ENCODE data around the gene ARHGAP9. TPM values are rescaled to one million over a fixed set of nuclear protein-coding genes. Genes with fewer than 3 reads are reported as not detected.
"Not testable (repeated sequence)": the region's sequence is repeated elsewhere in the genome, so short reads cannot be mapped to it uniquely, and the experiment has no call there.

The ARHGAP9 gene
- total RNA-seq, 2 experiments from 2014 or later = 234 to 363 TPM

DNA sequence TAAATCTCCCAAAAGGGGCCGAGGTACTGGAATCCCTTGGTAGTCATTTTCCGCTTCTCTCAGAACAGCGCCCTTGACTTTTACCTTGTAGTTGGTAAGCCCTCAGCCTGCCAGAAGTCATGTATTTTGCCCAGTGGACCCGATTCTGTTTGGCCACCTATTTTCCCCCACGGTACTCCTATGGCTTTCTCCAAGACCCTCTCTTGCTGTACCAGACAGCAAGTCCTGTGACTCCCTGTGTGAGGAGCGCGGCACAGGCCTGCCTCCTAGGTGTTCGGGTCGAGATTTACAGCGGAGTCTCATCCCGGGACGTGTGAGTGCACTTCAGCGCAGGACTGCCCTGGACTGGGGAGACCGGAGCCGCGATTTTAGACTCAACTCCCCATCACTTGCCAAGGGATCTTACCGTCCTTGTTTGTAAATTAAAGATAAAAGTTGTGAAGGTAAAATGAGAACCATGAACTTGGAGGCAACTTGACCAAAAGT lies 41.9 kb upstream of the ARHGAP9 start:
- Mint-ChIP-seq H3K27ac (peak overlapping the region; percentile 100), H3K27me3 (no peaks in the 10 kb centered on the region), H3K9me3 (ENCODE audit: low read depth) (no peaks in the 10 kb centered on the region), H3K4me3 (peak overlapping the region; percentile 76), H3K36me3 (peaks cover 35% of the 10 kb centered on the region), H3K4me1 (peaks cover 52% of the 10 kb centered on the region)
- CTCF ChIA-PET = interaction anchor here (1.1 to 2.7 kb wide), 4 partner anchors 25 to 63 kb away, joined by 3 to 10 read pairs (median 5); partner anchors contain the start of genes DCTN2 and GLI1
- DNase-seq = peak; percentile 64
- no peak for ATAC-seq

DNA sequence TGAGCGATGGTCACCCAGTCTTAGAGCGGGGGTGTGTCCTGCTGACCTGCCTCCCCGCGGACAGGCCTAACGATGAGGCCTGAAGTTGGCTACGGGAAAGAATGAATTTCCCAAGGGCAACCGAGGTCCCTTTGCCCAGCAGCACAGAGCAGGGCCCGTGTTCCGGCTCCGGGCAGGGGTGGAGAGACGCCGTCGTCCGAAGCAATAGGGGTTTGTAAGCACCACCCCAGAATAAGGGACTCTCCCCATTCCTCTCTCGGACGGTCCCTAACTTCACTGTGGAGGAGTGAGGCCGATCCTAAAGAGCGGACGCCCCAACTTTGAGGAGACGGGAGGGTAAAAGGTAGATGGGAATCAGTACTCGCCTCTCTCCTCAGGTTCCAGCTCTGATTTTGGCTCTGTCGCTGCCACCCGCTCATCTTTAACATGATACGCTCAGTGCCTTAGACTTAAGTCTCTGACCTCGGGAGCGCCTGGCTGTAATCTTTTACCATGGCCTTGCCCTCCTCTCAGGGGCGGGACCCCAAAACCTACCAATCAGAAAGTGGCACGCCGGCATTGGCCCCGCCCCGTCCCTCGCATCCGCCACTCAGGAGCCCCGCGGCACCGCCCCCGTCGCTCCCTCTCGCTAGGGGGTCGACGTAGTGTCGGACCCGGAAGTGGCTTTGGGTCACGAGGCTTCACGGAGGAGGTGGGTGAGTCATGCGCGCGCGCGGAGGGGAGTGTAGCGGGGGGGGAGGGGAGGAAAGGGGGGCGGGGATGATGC lies 40.6 kb upstream of the ARHGAP9 start, which contains the start of gene DDIT3:
DDIT3 (minus strand) TSS at position 462 of the 766 bp plus-strand sequence. CDS start 3,108 bp downstream, outside the sequence.
- Mint-ChIP-seq H3K27ac (peak within 1 kb of the TSS; percentile 100), H3K36me3 (peaks cover 48% of the 10 kb centered on the region), H3K9me3 (ENCODE audit: low read depth) (no peaks in the 10 kb centered on the region), H3K4me3 (peak within 1 kb of the TSS; percentile 93), H3K27me3 (no peaks in the 10 kb centered on the region), H3K4me1 (peaks cover 55% of the 10 kb centered on the region)
- CTCF ChIA-PET = interaction anchor here (1.0 to 2.7 kb wide), 7 partner anchors 23 to 91 kb away, joined by 3 to 10 read pairs (median 3); partner anchors contain the start of genes ARHGEF25, DCTN2 and GLI1
- peak; percentile 73 for ATAC-seq
- peak; percentile 100 for DNase-seq

DNA sequence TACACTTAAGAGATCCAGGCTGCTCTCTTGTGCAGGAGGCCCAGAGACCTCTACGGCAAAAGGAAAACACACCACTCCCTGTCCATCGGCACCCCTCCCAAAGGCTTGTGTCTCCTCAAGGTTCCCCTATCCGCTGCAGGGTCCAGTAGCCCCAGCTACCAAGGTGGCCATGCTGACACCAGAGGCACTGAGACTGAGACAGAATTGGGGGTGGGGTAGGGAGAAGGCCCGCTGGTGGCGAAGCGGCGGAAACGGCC lies 40.1 kb upstream of the ARHGAP9 start:
- ATAC-seq (peak; percentile 1), DNase-seq (no peak)
- CTCF ChIA-PET = interaction anchor here (1.0 to 2.7 kb wide), 4 partner anchors 23 to 61 kb away, joined by 3 to 10 read pairs (median 4); partner anchors contain the start of genes DCTN2 and GLI1
- peaks cover 53% of the 10 kb centered on the region for H3K36me3 Mint-ChIP-seq
- peak overlapping the region; percentile 100 for H3K27ac Mint-ChIP-seq
- H3K4me1 Mint-ChIP-seq = peaks cover 52% of the 10 kb centered on the region
- H3K9me3 Mint-ChIP-seq (ENCODE audit: low read depth) = no peaks in the 10 kb centered on the region
- H3K4me3 Mint-ChIP-seq = peak overlapping the region; percentile 93
- no peaks in the 10 kb centered on the region for H3K27me3 Mint-ChIP-seq

DNA sequence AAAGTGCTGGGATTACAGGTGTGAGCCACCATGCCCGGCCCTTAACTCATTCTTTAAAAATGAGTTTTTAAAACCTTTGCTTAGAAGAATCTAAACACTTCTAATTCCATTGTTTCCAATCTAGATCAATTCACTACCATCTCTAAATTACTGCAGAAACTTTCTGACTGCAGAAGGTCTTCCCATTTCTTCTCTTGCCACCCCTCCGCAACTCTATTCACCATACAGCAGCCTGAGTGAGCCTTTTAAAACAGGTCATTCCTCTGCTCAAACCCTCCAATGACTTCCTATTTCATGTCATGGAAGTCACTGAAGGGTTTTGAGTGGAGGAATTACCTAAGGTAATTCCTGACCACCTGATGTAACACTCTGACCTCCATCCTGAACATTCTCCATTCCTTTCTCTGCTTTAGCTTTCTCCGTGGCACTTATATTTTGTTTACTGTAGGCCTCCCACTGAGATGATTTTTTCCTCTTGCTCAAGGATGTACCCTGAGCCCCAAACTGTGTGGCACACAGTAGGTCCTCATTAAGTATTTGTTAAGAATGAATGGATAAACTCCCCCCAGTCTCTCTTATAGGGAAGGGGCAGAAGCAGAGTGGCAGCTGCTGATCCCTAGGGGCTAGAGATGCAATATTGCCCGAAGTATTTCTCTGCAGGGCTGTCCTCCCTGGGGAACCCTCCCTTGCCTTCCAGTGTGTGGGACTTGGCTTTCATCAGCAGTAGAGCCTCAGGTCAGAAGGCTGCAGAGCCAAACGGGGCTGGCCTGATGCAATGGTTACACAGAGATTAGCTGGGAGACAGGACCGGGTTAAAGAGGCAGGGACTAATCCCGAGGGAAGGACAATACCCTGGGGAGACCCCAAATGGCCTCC lies 39.5 kb upstream of the ARHGAP9 start:
- no peaks in the 10 kb centered on the region for H3K27me3 Mint-ChIP-seq
- H3K27ac Mint-ChIP-seq = peak overlapping the region; percentile 100
- ATAC-seq (no peak), DNase-seq (peak; percentile 56)
- H3K36me3 Mint-ChIP-seq = peaks cover 54% of the 10 kb centered on the region
- CTCF ChIA-PET = interaction anchor here (0.8 to 2.7 kb wide), 4 partner anchors 22 to 60 kb away, joined by 3 to 10 read pairs (median 3); partner anchors contain the start of genes GLI1 and MARS1
- H3K9me3 Mint-ChIP-seq (ENCODE audit: low read depth) = no peaks in the 10 kb centered on the region
- peaks cover 47% of the 10 kb centered on the region for H3K4me1 Mint-ChIP-seq
- peak overlapping the region; percentile 93 for H3K4me3 Mint-ChIP-seq

DNA sequence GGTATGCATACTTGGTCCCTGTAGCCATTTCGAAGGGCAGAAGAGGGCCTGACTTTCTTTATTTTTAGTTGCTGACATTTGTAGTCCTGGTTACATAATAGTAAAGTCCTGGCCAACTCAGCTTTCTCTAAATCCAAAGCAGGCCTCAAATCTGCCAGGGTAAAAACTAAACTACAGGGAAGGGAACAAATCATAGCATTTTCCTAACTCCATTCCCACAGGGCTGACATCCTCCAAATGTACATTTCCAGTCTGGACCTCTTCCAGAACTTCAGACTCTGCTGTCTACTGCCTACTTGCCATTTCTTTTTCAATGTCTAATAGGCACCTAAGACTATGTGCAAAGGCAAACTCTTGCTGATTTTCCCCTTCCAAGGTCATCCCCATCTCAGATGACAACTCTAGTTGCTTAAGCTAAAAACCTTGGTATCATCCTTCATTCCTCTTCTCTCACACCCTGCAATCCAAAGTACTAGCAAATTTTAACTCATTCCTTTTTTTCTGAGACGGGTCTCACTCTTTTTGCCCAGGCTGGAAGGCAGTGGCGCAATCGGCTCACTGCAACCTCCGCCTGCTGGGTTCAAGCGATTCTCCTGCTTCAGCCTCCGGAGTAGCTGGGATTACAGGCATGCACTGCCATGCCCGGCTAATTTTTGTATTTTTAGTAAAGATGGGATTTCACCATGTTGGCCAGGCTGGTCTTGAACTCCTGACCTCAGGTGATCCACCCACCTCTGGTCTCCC lies 38.7 kb upstream of the ARHGAP9 start:
- Mint-ChIP-seq H3K27me3 (no peaks in the 10 kb centered on the region), H3K9me3 (ENCODE audit: low read depth) (no peaks in the 10 kb centered on the region), H3K4me1 (peaks cover 40% of the 10 kb centered on the region), H3K27ac (peak overlapping the region; percentile 100), H3K4me3 (peak overlapping the region; percentile 93), H3K36me3 (peaks cover 56% of the 10 kb centered on the region)
- DNase-seq (no peak), ATAC-seq (no peak)
- CTCF ChIA-PET = interaction anchor here (0.8 to 1.9 kb wide), 5 partner anchors 17 to 62 kb away, joined by 3 to 6 read pairs (median 3); partner anchors contain the start of gene MARS1

DNA sequence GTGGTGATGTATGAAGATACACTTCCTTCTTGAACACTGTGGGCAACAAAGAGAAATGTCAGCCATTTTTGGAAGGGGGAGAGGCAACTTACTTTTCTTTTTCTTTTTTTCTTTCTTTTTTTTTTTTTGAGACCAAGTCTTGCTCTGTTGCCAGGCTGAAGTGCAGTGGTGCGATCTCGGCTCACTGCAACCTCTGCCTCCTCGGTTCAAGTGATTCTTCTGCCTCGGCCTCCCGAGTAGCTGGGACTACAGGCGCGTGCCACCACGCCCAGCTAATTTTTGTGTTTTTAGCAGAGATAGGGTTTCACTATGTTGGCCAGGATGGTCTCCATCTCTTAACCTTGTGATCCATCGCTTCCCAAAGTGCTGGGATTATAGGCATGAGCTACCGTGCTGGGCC lies 38.1 kb upstream of the ARHGAP9 start:
- H3K4me3 Mint-ChIP-seq; H3K9me3 Mint-ChIP-seq (ENCODE audit: low read depth); DNase-seq; H3K27me3 Mint-ChIP-seq; ATAC-seq: not testable (repeated sequence)
- Mint-ChIP-seq H3K4me1 (peaks cover 37% of the 10 kb centered on the region), H3K36me3 (peaks cover 61% of the 10 kb centered on the region), H3K27ac (peak overlapping the region; percentile 62)
- CTCF ChIA-PET = interaction anchor here (1.1 to 1.9 kb wide), 2 partner anchors 16 to 62 kb away, joined by 3 to 6 read pairs; no protein-coding TSS in a partner anchor

DNA sequence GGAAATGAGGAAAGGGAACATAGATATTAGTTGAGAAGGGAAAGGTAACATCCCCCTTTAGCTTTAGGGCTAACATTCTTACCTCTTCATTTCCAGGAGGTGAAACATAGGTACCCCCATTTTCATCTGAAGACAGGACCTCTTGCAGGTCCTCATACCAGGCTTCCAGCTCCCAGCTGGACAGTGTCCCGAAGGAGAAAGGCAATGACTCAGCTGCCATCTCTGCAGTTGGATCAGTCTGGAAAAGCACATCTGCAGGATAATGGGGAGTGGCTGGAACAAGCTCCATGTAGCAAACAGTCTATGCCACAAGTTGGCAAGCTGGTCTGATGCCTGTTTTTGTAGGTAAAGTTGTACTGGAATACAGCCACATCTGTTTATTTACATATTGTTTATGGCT lies 37.5 kb upstream of the ARHGAP9 start:
- Mint-ChIP-seq H3K4me3 (no peak overlapping the region), H3K9me3 (ENCODE audit: low read depth) (no peaks in the 10 kb centered on the region), H3K36me3 (peaks cover 67% of the 10 kb centered on the region), H3K27ac (peak overlapping the region; percentile 62), H3K27me3 (no peaks in the 10 kb centered on the region), H3K4me1 (peaks cover 37% of the 10 kb centered on the region)
- ATAC-seq = no peak
- no peak for DNase-seq
- CTCF ChIA-PET = interaction anchor here (1.0 to 1.9 kb wide), 4 partner anchors 16 to 61 kb away, joined by 3 to 6 read pairs (median 4); no protein-coding TSS in a partner anchor

DNA sequence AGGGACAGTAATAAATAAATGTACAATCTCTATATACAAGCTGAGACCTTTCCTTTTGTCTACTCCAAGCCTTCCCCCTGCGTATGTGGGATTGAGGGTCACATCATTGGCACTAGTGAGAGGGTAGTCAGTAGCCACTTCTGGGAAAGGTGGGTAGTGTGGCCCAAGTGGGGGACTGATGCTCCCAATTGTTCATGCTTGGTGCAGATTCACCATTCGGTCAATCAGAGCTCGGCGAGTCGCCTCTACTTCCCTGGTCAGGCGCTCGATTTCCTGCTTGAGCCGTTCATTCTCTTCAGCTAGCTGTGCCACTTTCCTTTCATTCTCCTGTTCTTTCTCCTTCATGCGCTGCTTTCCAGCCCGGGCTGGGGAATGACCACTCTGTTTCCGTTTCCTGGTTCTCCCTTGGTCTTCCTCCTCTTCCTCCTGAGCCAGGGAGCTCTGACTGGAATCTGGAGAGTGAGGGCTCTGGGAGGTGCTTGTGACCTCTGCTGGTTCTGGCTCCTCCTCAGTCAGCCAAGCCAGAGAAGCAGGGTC lies 37.0 kb upstream of the ARHGAP9 start:
- DNase-seq (no peak), ATAC-seq (no peak)
- CTCF ChIA-PET = interaction anchor here (1.0 to 1.9 kb wide), 3 partner anchors 36 to 61 kb away, joined by 4 to 6 read pairs (median 4); no protein-coding TSS in a partner anchor
- peak overlapping the region; percentile 12 for H3K27ac Mint-ChIP-seq
- peaks cover 32% of the 10 kb centered on the region for H3K4me1 Mint-ChIP-seq
- H3K9me3 Mint-ChIP-seq (ENCODE audit: low read depth) = no peaks in the 10 kb centered on the region
- H3K27me3 Mint-ChIP-seq = no peaks in the 10 kb centered on the region
- H3K4me3 Mint-ChIP-seq = no peak overlapping the region
- H3K36me3 Mint-ChIP-seq = peaks cover 71% of the 10 kb centered on the region

DNA sequence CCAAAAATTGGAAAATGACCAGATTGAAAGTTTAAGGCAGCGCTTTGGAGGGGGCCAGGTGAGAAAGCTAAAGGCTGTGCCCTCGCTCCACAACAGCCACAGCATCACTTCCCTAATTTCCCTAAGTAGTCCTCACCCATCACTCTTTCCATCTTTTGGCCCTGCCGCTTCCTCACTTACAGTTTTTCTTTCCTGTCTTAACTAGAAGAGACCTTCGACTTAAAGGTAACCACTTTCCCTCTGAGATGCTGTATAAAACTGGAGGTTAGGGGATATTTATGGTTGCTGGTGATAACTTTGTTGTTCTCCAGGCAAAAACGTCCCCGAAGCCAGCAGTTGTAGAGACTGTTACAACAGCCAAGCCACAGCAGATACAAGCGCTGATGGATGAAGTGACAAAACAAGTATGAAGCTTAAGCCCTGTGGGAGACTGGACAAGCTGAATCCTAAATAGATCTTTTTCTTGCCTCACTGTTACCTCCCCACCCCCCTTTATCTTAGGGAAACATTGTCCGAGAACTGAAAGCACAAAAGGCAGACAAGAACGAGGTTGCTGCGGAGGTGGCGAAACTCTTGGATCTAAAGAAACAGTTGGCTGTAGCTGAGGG lies 36.4 kb upstream of the ARHGAP9 start:
- Mint-ChIP-seq H3K4me1 (peaks cover 26% of the 10 kb centered on the region), H3K4me3 (no peak overlapping the region), H3K9me3 (ENCODE audit: low read depth) (no peaks in the 10 kb centered on the region), H3K27me3 (no peaks in the 10 kb centered on the region), H3K36me3 (peaks cover 74% of the 10 kb centered on the region), H3K27ac (peak overlapping the region; percentile 35)
- CTCF ChIA-PET = interaction anchor here (1.0 to 1.5 kb wide), 5 partner anchors 13 to 60 kb away, joined by 3 to 5 read pairs (median 4); no protein-coding TSS in a partner anchor
- ATAC-seq (no peak), DNase-seq (no peak)

DNA sequence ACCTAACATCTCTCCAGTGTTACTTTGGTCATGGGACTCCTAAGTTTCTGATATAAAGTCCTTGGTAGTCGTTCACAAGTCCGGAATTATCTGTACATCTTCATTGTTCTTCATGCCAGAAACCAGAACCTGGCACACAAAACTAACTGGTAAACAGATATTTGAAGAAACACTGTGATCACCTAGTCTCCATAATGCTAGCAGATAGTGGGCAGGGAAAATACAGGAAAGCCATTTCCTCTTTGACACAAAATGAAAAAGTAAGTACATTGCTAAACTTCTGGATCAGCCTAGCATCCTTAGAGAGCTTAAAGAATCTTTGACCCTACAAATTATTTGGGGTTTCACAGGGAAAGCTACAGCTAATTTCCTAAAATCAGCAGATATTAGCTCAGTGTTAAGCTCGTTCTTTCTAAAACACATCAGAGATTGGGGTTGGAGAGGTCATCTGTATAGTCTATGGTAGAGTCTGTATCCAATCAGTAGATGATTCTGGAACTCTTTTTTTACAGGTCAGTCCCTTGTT lies 35.8 kb upstream of the ARHGAP9 start:
- Mint-ChIP-seq H3K27me3 (no peaks in the 10 kb centered on the region), H3K27ac (peak overlapping the region; percentile 31), H3K4me1 (peaks cover 23% of the 10 kb centered on the region), H3K9me3 (ENCODE audit: low read depth) (no peaks in the 10 kb centered on the region), H3K36me3 (peaks cover 74% of the 10 kb centered on the region), H3K4me3 (no peak overlapping the region)
- DNase-seq (no peak), ATAC-seq (no peak)
- CTCF ChIA-PET = interaction anchor here (1.0 to 1.5 kb wide), 4 partner anchors 12 to 59 kb away, joined by 3 to 5 read pairs (median 4); no protein-coding TSS in a partner anchor

DNA sequence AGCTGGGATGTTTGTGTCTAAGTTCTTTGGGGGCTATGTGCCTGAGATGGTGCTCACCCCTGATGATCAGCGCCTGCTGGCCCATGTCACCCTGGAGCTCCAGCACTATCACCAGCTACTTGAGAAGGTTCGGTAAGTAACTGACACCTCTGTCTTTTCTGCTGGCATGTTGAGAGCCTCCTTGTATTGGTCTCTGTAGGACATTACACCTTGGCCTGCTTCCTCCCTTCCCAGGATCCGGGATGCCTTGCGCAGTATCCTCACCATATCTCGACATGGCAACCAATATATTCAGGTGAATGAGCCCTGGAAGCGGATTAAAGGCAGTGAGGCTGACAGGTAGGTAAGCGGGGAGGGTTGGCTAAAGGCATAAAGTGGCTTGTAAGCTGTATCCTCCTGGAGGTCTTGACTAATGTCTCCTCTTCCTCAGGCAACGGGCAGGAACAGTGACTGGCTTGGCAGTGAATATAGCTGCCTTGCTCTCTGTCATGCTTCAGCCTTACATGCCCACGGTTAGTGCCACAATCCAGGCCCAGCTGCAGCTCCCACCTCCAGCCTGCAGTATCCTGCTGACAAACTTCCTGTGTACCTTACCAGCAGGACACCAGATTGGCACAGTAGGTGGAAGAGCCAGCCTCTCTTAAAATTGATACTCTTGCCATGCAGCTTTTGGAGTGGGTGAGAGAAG lies 35.2 kb upstream of the ARHGAP9 start:
- H3K4me1 Mint-ChIP-seq = peaks cover 23% of the 10 kb centered on the region
- H3K4me3 Mint-ChIP-seq = no peak overlapping the region
- CTCF ChIA-PET = interaction anchor here (1.0 to 1.5 kb wide), 5 partner anchors 11 to 59 kb away, joined by 3 to 5 read pairs (median 4); no protein-coding TSS in a partner anchor
- H3K27me3 Mint-ChIP-seq = no peaks in the 10 kb centered on the region
- no peak for ATAC-seq
- peaks cover 71% of the 10 kb centered on the region for H3K36me3 Mint-ChIP-seq
- H3K9me3 Mint-ChIP-seq (ENCODE audit: low read depth) = no peaks in the 10 kb centered on the region
- peak overlapping the region; percentile 31 for H3K27ac Mint-ChIP-seq
- no peak for DNase-seq

All from activated CD8-positive, alpha-beta memory T cell treated with anti-CD3 and anti-CD28 coated beads, Interleukin-2, amount 10 ng/mL, durations not matched to agents 7 days and 5 days (primary cell).